Measurements from ENCODE around the gene MEX3B.
"Not testable (repeated sequence)": the region's sequence is repeated elsewhere in the genome, so short reads cannot be mapped to it uniquely, and the experiment has no call there.

MEX3B gene

GRCh38 chr15:81995081-81995480, 50.7 kb downstream of the MEX3B start:
- not testable (repeated sequence) for DNase-seq

GRCh38 chr15:81992523-81992922, 53.3 kb downstream of the MEX3B start:
- DNase-seq, result no peak

All from femur (tissue), 1 donor.